HG03175 (cell line): ENCODE data around the gene NIPAL1.

Source experiments
- ATAC-seq: cut with Tn5 transposase; IDR thresholded peaks from one replicate; pipeline ENCODE4 v1.9.1; 2021; ENCODE audit warnings: mild to moderate bottlenecking, moderate library complexity; ENCODE audit not compliant: unreplicated experiment

Gene NIPAL1

DNA sequence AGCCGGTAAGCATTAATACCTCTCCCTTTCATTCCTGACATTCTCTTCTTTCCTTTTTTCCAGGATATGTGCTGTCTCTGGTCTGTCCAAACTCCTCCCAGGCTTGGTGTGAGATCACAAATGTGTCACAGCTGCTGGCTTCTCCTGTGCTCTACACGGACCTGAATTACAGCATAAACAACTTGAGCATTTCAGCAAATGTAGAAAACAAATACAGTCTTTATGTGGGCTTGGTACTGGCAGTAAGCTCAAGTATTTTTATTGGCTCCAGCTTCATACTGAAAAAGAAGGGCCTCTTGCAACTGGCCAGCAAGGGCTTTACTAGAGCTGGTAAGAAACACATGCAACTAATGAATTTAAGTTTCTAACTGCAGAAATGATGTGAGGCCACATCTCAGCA lies 8.4 kb downstream of the NIPAL1 start:
- no peak for ATAC-seq

DNA sequence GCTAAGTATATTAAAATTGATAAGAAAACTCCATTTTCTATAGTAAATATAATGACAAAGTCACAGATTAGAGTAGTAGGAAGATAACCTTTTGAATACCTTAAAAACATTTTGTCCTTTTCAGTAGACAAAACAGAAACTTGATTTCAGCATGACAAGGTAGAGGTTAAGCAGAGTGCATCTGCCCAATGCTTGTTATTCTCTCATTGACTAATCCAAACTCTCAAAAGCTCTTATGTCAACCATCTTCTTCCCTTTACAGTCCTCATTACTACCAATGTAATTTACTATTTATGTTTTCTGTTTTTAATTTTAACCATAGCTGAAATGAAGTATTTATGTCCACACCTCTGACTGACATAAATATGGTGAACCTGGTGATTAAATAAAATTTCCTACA lies 11.1 kb downstream of the NIPAL1 start:
- ATAC-seq, result peak; percentile 76

GRCh38 chr4:48028696-48029095 lies 12.1 kb downstream of the NIPAL1 start:
- ATAC-seq, result peak; percentile 60

DNA sequence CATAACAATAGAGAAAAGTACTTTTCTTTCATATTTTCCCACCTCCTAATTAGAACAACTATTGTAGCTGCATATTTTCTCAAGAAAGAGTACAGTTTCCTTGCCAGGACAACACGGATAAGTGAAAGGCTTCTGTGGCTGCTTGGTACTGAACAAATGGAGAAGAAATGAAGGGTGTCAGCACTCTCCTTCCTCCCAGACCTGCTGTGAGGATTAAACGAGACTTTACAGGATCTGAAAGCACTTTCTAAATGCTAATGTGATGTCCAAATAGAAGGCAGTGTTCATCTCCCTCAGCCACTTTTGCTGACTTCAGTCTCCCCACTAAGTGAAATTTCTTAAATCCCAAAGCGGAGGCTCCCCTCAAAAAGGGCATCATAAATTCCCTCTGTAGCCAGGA lies 13.9 kb downstream of the NIPAL1 start:
- ATAC-seq, result no peak

DNA sequence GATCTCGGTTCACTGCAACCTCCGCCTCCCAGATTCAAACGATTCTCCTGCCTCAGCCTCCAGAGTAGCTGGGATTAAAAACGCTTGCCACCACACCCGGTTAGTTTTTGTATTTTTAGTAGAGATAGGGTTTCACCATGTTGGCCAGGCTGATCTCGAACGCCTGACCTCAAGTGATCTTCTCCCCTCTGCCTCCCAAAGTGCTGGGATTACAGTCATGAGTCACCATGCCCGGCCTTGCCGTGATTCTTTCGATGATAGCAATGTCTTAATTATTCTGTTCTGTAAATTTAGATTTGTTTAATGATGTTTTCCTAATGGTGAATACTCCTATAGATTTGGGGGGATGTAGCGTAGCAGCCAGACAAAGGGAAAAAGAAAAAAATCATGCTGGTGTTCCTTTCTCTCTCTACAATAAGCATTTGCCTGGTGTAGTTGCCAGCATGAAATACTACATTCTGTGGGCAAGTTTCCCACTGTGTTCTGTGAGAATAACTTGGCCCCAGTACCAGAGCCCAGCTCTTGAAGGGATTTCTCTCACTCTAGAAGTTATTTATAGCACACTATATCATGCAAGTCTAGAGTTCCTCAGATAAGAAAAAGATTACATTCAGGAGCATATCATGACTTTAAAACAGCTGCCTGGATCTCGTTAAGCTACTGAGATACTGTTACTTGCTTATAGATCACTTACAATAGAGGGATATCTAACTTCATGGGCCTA lies 15.4 kb downstream of the NIPAL1 start:
- ATAC-seq, result no peak

DNA sequence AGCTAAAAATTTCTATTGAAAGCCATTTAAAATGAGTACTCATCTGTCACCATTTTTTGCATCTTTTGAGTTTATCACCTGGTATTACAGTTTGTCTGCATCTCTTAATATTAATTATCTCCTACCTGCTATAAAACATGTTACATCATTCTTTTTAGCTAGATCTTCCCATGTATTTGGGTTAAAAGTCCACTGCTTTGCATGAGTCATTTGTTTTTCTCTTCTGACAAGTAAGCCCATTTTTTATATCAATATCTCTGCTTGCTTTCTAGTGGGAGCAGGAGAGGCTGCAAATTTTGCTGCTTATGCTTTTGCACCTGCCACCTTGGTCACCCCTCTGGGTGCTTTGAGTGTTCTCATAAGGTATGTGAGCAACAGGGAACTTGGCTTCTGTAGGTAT lies 16.1 kb downstream of the NIPAL1 start:
- no peak for ATAC-seq

- no peak for ATAC-seq
These were observed 16.8 kb downstream of the NIPAL1 start for GRCh38 chr4:48033412-48033811.

DNA sequence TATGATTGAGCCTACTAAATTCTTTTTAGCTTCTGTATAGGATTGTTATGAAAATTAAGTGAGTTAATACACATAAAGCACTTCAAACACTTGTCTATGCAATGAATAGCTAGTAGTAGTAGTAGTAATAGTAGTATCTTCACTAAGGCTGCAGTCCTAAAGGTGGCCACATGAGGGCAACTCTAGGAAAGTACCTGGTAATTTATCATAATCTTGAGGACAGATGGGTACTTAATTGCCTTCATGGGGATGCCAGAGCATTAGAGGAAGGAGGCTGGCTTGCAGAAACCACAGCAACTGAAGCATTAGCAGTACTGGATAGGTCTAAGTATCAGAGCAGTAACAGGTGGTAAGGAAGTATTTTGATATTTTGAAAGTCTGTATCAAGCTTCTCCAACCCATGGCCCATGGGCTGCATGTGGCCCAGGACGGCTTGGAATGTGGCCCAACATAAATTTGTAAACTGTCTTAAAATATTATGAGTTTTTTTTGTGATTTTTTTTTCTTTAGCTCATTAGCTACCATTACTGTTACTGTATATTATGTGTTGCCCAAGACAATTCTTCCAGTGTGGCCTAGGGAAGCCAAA lies 17.3 kb downstream of the NIPAL1 start:
- ATAC-seq, result peak; percentile 64

GRCh38 chr4:48035952-48036351 lies 19.4 kb downstream of the NIPAL1 start:
- ATAC-seq, result no peak

DNA sequence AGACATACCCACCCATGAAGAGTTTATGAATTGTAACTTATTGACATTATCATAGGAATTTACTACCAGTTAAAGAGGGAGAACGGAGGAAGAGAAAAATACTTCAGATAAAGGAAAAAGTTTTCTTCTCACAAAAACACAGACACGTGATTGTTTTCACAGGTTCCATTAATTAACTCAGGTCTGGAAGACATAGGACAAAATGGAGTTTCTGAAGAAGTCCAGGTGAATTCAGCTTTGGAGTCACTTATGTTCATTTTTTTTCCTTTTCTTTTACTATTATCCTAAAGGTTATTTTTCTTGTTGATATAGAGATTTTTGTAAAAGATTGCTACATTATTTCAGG lies 20.5 kb downstream of the NIPAL1 start:
- no peak for ATAC-seq

GRCh38 chr4:48038666-48039065 lies 22.1 kb downstream of the NIPAL1 start:
- no peak for ATAC-seq

- no peak for ATAC-seq
These were observed 23.0 kb downstream of the NIPAL1 start for GRCh38 chr4:48039561-48039960.

- no peak for ATAC-seq
These were observed 25.1 kb downstream of the NIPAL1 start for GRCh38 chr4:48041535-48042137.

- ATAC-seq, result peak; percentile 25
These were observed 26.4 kb downstream of the NIPAL1 start for GRCh38 chr4:48042979-48043461.

DNA sequence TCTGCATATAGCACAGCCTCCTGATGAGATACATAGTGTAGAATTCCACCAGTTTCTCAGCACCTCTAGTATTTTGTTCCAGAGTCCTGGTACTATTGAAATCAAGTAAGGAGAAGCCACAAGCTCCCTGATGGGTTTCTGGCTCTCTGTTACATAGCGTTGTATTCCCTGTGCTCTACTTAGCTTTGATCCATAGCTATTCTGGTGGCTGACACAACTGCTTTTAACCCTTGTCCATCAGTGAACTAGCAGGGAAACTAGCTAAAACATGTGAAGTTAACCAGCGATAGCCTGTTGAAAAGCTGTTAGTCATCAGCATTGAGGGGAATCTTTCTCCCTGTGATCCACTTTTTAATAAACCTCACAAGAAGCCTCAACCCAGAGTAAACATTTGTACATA lies 26.9 kb downstream of the NIPAL1 start:
- ATAC-seq, result no peak

- ATAC-seq, result no peak
These were observed 27.7 kb downstream of the NIPAL1 start for GRCh38 chr4:48044298-48044697.

GRCh38 chr4:48046059-48046458 lies 29.5 kb downstream of the NIPAL1 start:
- no peak for ATAC-seq

- peak; percentile 98 for ATAC-seq
These were observed 30.9 kb downstream of the NIPAL1 start for GRCh38 chr4:48047421-48047844.

- ATAC-seq, result peak; percentile 18
These were observed 31.3 kb downstream of the NIPAL1 start for GRCh38 chr4:48047896-48048295.

GRCh38 chr4:48049483-48049882 lies 32.9 kb downstream of the NIPAL1 start:
- ATAC-seq, result no peak

- no peak for ATAC-seq
These were observed 34.5 kb downstream of the NIPAL1 start for GRCh38 chr4:48051078-48051477.
